GM23338 (cell line): ENCODE measurements around the gene NEU2. TPM values are rescaled to one million over a fixed set of nuclear protein-coding genes. Genes with fewer than 3 reads are reported as not detected.

Experiments used
- ATAC-seq: fragments of 200-7000 bp; cut with Tn5 transposase; 3 replicates; pipeline ENCODE4 v1.9.1; 2020
- DNase-seq: peaks from one replicate; pipeline ENCODE4 v3.0.0-alpha.2; 2015; ENCODE audit warnings: low spot score
- H2AFZ ChIP-seq: fragments of 200-600 bp; sonication (generic); 2 replicates; pipeline ENCODE4 v1.8.0; 2016; ENCODE audit warnings: antibody characterized with exemption, mild to moderate bottlenecking, moderate library complexity
- H3F3A ChIP-seq: fragments of 200-600 bp; sonication (generic); replicated peaks from 2 replicates; pipeline ENCODE4 v1.8.0; 2017; ENCODE audit warnings: antibody characterized with exemption, mixed run types, low read depth
- H3K27ac ChIP-seq: fragments of 200-600 bp; sonication (generic); 2 replicates; pipeline ENCODE4 v1.6.1; 2016; ENCODE audit warnings: low read depth
- H3K27me3 ChIP-seq: fragments of 200-600 bp; sonication (generic); 2 replicates; pipeline ENCODE4 v1.8.0; 2016; ENCODE audit warnings: mild to moderate bottlenecking, mixed run types, moderate library complexity; ENCODE audit not compliant: insufficient read depth
- H3K36me3 ChIP-seq: fragments of 200-600 bp; sonication (generic); 2 replicates; pipeline ENCODE4 v1.8.0; 2016; ENCODE audit warnings: mild to moderate bottlenecking; ENCODE audit not compliant: insufficient read depth
- H3K4me1 ChIP-seq: fragments of 200-600 bp; sonication (generic); 2 replicates; pipeline ENCODE4 v1.8.0; 2016; ENCODE audit warnings: mild to moderate bottlenecking, moderate library complexity; ENCODE audit not compliant: insufficient read depth
- H3K4me2 ChIP-seq: fragments of 200-600 bp; sonication (generic); 2 replicates; pipeline ENCODE4 v1.7.1; 2017; ENCODE audit warnings: mixed run types
- H3K4me3 ChIP-seq: fragments of 200-600 bp; sonication (generic); 2 replicates; pipeline ENCODE4 v1.6.1; 2016; ENCODE audit warnings: mixed run types
- H3K79me2 ChIP-seq: fragments of 200-600 bp; sonication (generic); replicated peaks from 2 replicates; pipeline ENCODE4 v1.8.0; 2017; ENCODE audit warnings: mild to moderate bottlenecking; ENCODE audit not compliant: insufficient read depth
- H3K9me2 ChIP-seq: fragments of 200-600 bp; sonication (generic); 2 replicates; pipeline ENCODE4 v1.8.0; 2017; ENCODE audit not compliant: insufficient read depth
- H4K20me1 ChIP-seq: fragments of 200-600 bp; sonication (generic); replicated peaks from 2 replicates; pipeline ENCODE4 v1.8.0; 2017; ENCODE audit warnings: mild to moderate bottlenecking; ENCODE audit not compliant: insufficient read depth
- H3K27ac Mint-ChIP-seq: 2 replicates; pipeline ENCODE4 v1.8.0; 2020; ENCODE audit warnings: inconsistent platforms, mild to moderate bottlenecking, moderate library complexity, mixed read lengths
- H3K27me3 Mint-ChIP-seq: 3 replicates; pipeline ENCODE4 v1.8.0; 2022; ENCODE audit warnings: low read depth, mild to moderate bottlenecking, moderate library complexity, mixed read lengths, inconsistent platforms; ENCODE audit not compliant: insufficient read depth, poor library complexity
- H3K36me3 Mint-ChIP-seq: 3 replicates; pipeline ENCODE4 v1.8.0; 2021; ENCODE audit warnings: low read depth, mild to moderate bottlenecking, inconsistent platforms, moderate library complexity, mixed read lengths
- H3K4me1 Mint-ChIP-seq: 3 replicates; pipeline ENCODE4 v1.8.0; 2020; ENCODE audit warnings: mild to moderate bottlenecking, inconsistent platforms, mixed read lengths
- H3K4me3 Mint-ChIP-seq: 3 replicates; pipeline ENCODE4 v1.8.0; 2021; ENCODE audit warnings: moderate library complexity, mild to moderate bottlenecking, inconsistent platforms, mixed read lengths
- H3K9me3 Mint-ChIP-seq: 3 replicates; pipeline ENCODE4 v1.8.0; 2020; ENCODE audit warnings: moderate library complexity, mild to moderate bottlenecking, inconsistent platforms, mixed read lengths
- CREB1 ChIP-seq: fragments of 250-450 bp; sonication (Bioruptor Pico); IDR thresholded peaks from 2 replicates; pipeline ENCODE4 v1.5.0; 2020; ENCODE audit warnings: low read depth, mild to moderate bottlenecking, moderate library complexity
- EZH2phosphoT487 ChIP-seq: fragments of 200-600 bp; sonication (generic); IDR thresholded peaks from one replicate; pipeline ENCODE4 v1.8.1; 2018; ENCODE audit warnings: antibody characterized with exemption; ENCODE audit not compliant: unreplicated experiment
- POLR2AphosphoS5 ChIP-seq: IDR thresholded peaks from 2 replicates; pipeline ENCODE4 v1.6.1; 2016; ENCODE audit warnings: antibody characterized with exemption, low read depth
- ZNF114 ChIP-seq: fragments of 250-450 bp; sonication (Bioruptor Pico); IDR thresholded peaks from 2 replicates; pipeline ENCODE4 v1.5.0; 2020; ENCODE audit warnings: mild to moderate bottlenecking, moderate library complexity
- ZNF331 ChIP-seq: fragments of 250-450 bp; sonication (Bioruptor Pico); IDR thresholded peaks from 2 replicates; pipeline ENCODE4 v1.5.0; 2020; ENCODE audit warnings: low read depth, mild to moderate bottlenecking, moderate library complexity
- polyA plus RNA-seq: library from polyadenylated mRNA; unstranded; fragments of >200 nt; fragmentation: Nextera tagmentation; extraction: Ambion mirVana; gene quantifications from 2 replicates; pipeline ENCODE4 v1.2.1, GENCODE V29; 2016
- total RNA-seq: library from RNA; depleted of rRNA; stranded (reverse); fragments of >200 nt; shearing (Covaris generic); gene quantifications from 2 replicates; pipeline ENCODE4 v1.2.3, GENCODE V29; 2014
- TF ChIP-seq, protein P1 (sequence below): fragments of 250-450 bp; sonication (Bioruptor Pico); IDR thresholded peaks from 2 replicates; pipeline ENCODE4 v1.5.0; 2020; ENCODE audit warnings: mild to moderate bottlenecking, moderate library complexity

Gene NEU2
- total and polyA plus RNA-seq, 2 experiments from 2014 or later = not detected

DNA sequence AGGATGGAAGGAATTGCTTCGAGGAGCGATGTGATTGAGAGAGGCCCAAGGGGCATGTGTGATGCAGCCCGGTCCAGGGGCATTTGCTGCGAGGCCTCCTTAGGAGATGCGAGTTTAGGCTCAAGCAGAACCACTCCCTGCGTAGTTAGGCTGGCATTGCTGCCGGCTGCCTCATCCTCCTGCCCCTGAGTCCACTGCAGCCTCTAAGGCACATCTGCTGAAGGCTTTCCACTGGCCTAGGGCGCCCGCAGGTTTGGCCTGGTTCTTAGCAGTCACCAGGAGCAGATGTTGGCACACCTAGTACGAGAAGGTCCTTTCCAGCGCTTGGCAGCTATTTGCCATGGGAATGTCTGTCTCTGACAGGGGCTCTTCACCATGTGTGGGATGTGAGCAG lies 48.4 kb downstream of the NEU2 start:
- Histone ChIP-seq H3K9me2 (no peaks in the 10 kb centered on the region), H4K20me1 (no peaks in the 10 kb centered on the region), H3K4me1 (peaks cover 5% of the 10 kb centered on the region; the same call in 1 of the 2 replicates), H3K4me3 (no peak overlapping the region), H3K4me2 (no peak overlapping the region), H3K36me3 (no peaks in the 10 kb centered on the region), H3K27me3 (no peaks in the 10 kb centered on the region), H3K27ac (no peak overlapping the region), H2AFZ (no peak overlapping the region), H3K79me2 (no peaks in the 10 kb centered on the region), H3F3A (no peaks in the 10 kb centered on the region)
- Mint-ChIP-seq H3K27ac (no peak overlapping the region), H3K27me3 (peaks cover 8% of the 10 kb centered on the region), H3K36me3 (no peaks in the 10 kb centered on the region), H3K9me3 (no peaks in the 10 kb centered on the region), H3K4me3 (no peak overlapping the region), H3K4me1 (peaks cover 7% of the 10 kb centered on the region)
- ATAC-seq = no peak
- no peak for DNase-seq
- TF ChIP-seq EZH2phosphoT487 (no peak), POLR2AphosphoS5 (no peak), ZNF331 (CRISPR knock-in tag) (no peak)

DNA sequence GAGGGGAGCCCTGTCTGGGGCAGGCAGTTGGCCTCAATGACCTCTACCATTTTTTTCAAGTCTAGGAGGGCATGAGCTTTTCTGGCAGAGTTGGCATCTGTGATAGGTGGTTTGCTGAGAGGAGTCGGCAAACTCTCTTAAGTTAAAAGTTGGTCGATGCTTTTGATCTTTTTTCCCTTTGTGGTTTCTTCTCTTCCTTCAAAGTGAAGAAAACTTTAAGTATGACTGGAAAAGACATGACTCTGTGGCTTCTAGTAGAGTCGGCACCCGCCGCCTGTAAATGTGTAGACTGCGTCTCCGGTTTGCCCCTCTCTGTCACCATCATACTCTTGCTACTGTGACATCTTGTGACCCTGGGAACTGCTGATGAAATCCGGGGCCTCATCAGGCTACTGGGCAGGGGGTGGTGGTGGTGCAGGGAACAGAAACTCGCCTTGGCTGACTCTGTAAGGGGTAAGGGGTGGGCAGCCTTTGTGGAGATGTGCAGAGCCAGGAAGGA lies 48.8 kb downstream of the NEU2 start:
- Mint-ChIP-seq H3K4me3 (no peak overlapping the region), H3K27me3 (peaks cover 8% of the 10 kb centered on the region), H3K36me3 (no peaks in the 10 kb centered on the region), H3K27ac (no peak overlapping the region), H3K9me3 (no peaks in the 10 kb centered on the region), H3K4me1 (peaks cover 7% of the 10 kb centered on the region)
- Histone ChIP-seq H3K27me3 (no peaks in the 10 kb centered on the region), H2AFZ (no peak overlapping the region), H3K4me1 (0 out of 2 replicates have a peak, but pooled peaks cover under 1% of the 10 kb centered on the region), H3K27ac (no peak overlapping the region), H3F3A (no peaks in the 10 kb centered on the region), H3K4me3 (no peak overlapping the region), H3K36me3 (no peaks in the 10 kb centered on the region), H3K4me2 (no peak overlapping the region), H3K79me2 (no peaks in the 10 kb centered on the region), H4K20me1 (no peaks in the 10 kb centered on the region), H3K9me2 (no peaks in the 10 kb centered on the region)
- no peak for TF ChIP-seq CREB1 (CRISPR knock-in tag)
- TF ChIP-seq ZNF114 (CRISPR knock-in tag) = no peak
- TF ChIP-seq, protein P1, sequence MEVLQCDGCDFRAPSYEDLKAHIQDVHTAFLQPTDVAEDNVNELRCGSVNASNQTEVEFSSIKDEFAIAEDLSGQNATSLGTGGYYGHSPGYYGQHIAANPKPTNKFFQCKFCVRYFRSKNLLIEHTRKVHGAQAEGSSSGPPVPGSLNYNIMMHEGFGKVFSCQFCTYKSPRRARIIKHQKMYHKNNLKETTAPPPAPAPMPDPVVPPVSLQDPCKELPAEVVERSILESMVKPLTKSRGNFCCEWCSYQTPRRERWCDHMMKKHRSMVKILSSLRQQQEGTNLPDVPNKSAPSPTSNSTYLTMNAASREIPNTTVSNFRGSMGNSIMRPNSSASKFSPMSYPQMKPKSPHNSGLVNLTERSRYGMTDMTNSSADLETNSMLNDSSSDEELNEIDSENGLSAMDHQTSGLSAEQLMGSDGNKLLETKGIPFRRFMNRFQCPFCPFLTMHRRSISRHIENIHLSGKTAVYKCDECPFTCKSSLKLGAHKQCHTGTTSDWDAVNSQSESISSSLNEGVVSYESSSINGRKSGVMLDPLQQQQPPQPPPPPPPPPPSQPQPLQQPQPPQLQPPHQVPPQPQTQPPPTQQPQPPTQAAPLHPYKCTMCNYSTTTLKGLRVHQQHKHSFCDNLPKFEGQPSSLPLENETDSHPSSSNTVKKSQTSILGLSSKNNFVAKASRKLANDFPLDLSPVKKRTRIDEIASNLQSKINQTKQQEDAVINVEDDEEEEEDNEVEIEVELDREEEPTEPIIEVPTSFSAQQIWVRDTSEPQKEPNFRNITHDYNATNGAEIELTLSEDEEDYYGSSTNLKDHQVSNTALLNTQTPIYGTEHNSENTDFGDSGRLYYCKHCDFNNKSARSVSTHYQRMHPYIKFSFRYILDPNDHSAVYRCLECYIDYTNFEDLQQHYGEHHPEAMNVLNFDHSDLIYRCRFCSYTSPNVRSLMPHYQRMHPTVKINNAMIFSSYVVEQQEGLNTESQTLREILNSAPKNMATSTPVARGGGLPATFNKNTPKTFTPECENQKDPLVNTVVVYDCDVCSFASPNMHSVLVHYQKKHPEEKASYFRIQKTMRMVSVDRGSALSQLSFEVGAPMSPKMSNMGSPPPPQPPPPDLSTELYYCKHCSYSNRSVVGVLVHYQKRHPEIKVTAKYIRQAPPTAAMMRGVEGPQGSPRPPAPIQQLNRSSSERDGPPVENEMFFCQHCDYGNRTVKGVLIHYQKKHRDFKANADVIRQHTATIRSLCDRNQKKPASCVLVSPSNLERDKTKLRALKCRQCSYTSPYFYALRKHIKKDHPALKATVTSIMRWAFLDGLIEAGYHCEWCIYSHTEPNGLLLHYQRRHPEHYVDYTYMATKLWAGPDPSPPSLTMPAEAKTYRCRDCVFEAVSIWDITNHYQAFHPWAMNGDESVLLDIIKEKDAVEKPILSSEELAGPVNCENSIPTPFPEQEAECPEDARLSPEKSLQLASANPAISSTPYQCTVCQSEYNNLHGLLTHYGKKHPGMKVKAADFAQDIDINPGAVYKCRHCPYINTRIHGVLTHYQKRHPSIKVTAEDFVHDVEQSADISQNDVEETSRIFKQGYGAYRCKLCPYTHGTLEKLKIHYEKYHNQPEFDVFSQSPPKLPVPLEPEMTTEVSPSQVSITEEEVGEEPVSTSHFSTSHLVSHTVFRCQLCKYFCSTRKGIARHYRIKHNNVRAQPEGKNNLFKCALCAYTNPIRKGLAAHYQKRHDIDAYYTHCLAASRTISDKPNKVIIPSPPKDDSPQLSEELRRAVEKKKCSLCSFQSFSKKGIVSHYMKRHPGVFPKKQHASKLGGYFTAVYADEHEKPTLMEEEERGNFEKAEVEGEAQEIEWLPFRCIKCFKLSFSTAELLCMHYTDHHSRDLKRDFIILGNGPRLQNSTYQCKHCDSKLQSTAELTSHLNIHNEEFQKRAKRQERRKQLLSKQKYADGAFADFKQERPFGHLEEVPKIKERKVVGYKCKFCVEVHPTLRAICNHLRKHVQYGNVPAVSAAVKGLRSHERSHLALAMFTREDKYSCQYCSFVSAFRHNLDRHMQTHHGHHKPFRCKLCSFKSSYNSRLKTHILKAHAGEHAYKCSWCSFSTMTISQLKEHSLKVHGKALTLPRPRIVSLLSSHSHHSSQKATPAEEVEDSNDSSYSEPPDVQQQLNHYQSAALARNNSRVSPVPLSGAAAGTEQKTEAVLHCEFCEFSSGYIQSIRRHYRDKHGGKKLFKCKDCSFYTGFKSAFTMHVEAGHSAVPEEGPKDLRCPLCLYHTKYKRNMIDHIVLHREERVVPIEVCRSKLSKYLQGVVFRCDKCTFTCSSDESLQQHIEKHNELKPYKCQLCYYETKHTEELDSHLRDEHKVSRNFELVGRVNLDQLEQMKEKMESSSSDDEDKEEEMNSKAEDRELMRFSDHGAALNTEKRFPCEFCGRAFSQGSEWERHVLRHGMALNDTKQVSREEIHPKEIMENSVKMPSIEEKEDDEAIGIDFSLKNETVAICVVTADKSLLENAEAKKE (CRISPR knock-in tag) = no peak
- TF ChIP-seq EZH2phosphoT487 = no peak
- no peak for ATAC-seq
- DNase-seq = no peak
